ENCODE results near the gene VPS33A.
"Not testable (repeated sequence)": the region's sequence is repeated elsewhere in the genome, so short reads cannot be mapped to it uniquely, and the experiment has no call there.

Gene VPS33A

DNA sequence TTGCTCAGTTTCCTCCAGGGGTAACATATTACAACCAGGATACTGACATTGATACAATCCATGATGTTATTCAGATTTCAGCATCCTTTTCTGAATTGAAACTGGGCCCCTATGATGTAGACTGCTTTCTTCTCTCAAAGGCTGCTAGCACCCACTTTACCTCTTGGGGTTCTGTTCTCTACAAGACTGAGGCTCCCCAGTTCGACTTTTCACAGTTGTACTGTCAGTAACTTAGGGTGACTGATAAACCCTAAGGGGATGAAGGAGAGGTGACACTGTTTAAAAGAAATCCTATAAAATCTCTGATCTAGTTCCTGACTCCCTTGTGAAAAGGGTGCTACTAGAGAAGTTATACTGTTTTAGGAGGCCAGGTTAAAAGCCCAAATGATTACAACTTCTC, 818 bp downstream of the VPS33A start:
- TF ChIP-seq EZH2 (optimal IDR thresholded peaks at IDR 0.05; ENCODE audit: low read depth, low read length) (no peak), EZH2phosphoT487 (IDR thresholded peaks at IDR 0.05; ENCODE audit: low read length) (no peak)
- TF ChIP-seq, protein P1, sequence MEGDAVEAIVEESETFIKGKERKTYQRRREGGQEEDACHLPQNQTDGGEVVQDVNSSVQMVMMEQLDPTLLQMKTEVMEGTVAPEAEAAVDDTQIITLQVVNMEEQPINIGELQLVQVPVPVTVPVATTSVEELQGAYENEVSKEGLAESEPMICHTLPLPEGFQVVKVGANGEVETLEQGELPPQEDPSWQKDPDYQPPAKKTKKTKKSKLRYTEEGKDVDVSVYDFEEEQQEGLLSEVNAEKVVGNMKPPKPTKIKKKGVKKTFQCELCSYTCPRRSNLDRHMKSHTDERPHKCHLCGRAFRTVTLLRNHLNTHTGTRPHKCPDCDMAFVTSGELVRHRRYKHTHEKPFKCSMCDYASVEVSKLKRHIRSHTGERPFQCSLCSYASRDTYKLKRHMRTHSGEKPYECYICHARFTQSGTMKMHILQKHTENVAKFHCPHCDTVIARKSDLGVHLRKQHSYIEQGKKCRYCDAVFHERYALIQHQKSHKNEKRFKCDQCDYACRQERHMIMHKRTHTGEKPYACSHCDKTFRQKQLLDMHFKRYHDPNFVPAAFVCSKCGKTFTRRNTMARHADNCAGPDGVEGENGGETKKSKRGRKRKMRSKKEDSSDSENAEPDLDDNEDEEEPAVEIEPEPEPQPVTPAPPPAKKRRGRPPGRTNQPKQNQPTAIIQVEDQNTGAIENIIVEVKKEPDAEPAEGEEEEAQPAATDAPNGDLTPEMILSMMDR (IDR thresholded peaks at IDR 0.05; ENCODE audit: low read length): no peak
- peak overlapping the region; percentile 85; the same call in 1 of the 2 replicates for H3K9ac ChIP-seq (ENCODE audit: low read length)
- peak overlapping the region; percentile 60; the same call in 1 of the 2 replicates for H3K4me2 ChIP-seq (ENCODE audit: low read depth, low read length)
- no peaks in the 10 kb centered on the region for H4K20me1 ChIP-seq (ENCODE audit: insufficient read depth, low read length)
- no peaks in the 10 kb centered on the region for H3K9me3 ChIP-seq (replicated peaks; ENCODE audit: insufficient read depth, low read length)
- no peak for DNase-seq
- H3F3A ChIP-seq (ENCODE audit: insufficient read depth, low read length): 0 out of 2 replicates have a peak, but pooled peaks cover 4% of the 10 kb centered on the region
- H2AFZ ChIP-seq (ENCODE audit: low read length): peak overlapping the region; percentile 86; the same call in 1 of the 2 replicates
- no peaks in the 10 kb centered on the region for H3K36me3 ChIP-seq (replicated peaks; ENCODE audit: insufficient read depth, low read length)
- no peaks in the 10 kb centered on the region for H3K27me3 ChIP-seq (replicated peaks; ENCODE audit: insufficient read depth, low read length)
- H3K79me2 ChIP-seq (ENCODE audit: low read length): peaks cover 6% of the 10 kb centered on the region; the same call in 1 of the 2 replicates
- H3K4me3 ChIP-seq (ENCODE audit: low read length): peak overlapping the region; percentile 86
- no peaks in the 10 kb centered on the region for H3K4me1 ChIP-seq (ENCODE audit: low read length)
- peak overlapping the region; percentile 83; the same call in 1 of the 2 replicates for H3K27ac ChIP-seq (ENCODE audit: low read length)
- no peaks in the 10 kb centered on the region for H3K9me2 ChIP-seq (replicated peaks; ENCODE audit: insufficient read depth, low read length)

- not testable (repeated sequence) for H3K9ac ChIP-seq (ENCODE audit: low read length); H3K4me3 ChIP-seq (ENCODE audit: low read length); H4K20me1 ChIP-seq (ENCODE audit: insufficient read depth, low read length); H3K4me2 ChIP-seq (ENCODE audit: low read depth, low read length); H3K9me3 ChIP-seq (replicated peaks; ENCODE audit: insufficient read depth, low read length); H3K79me2 ChIP-seq (ENCODE audit: low read length); H3K27ac ChIP-seq (ENCODE audit: low read length); H3K9me2 ChIP-seq (replicated peaks; ENCODE audit: insufficient read depth, low read length); DNase-seq; H3K36me3 ChIP-seq (replicated peaks; ENCODE audit: insufficient read depth, low read length); H2AFZ ChIP-seq (ENCODE audit: low read length); H3K27me3 ChIP-seq (replicated peaks; ENCODE audit: insufficient read depth, low read length); H3K4me1 ChIP-seq (ENCODE audit: low read length); H3F3A ChIP-seq (ENCODE audit: insufficient read depth, low read length)
These were observed 5.6 kb downstream of the VPS33A start for GRCh38 chr12:122260735-122261134.

DNA sequence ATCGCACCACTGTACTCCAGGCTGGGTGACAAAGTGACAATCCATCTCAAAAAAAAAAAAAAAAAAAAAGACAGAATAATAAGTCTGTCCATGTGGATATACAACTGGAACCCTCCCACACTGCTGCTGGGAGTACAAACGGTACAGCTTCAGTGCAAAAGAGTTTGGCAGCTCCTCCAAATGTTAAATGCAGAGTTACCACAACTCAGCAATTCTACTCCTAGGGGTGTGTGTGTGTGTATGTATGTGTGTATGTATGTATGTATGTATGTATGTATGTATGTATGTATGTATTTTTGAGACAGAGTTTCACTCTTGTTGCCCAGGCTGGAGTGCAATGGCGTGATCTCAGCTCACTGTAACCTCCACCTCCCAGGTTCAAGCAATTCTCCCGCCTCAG, 7.4 kb downstream of the VPS33A start:
- not testable (repeated sequence) for DNase-seq; H3K4me1 ChIP-seq (ENCODE audit: low read length); H3K79me2 ChIP-seq (ENCODE audit: low read length); H3K36me3 ChIP-seq (replicated peaks; ENCODE audit: insufficient read depth, low read length); H3K4me2 ChIP-seq (ENCODE audit: low read depth, low read length); H3K9me3 ChIP-seq (replicated peaks; ENCODE audit: insufficient read depth, low read length); H3K9ac ChIP-seq (ENCODE audit: low read length); H3K9me2 ChIP-seq (replicated peaks; ENCODE audit: insufficient read depth, low read length); H4K20me1 ChIP-seq (ENCODE audit: insufficient read depth, low read length); H3K4me3 ChIP-seq (ENCODE audit: low read length); H2AFZ ChIP-seq (ENCODE audit: low read length); H3K27me3 ChIP-seq (replicated peaks; ENCODE audit: insufficient read depth, low read length); H3K27ac ChIP-seq (ENCODE audit: low read length); H3F3A ChIP-seq (ENCODE audit: insufficient read depth, low read length)

GRCh38 chr12:122258462-122258861, 7.8 kb downstream of the VPS33A start:
- not testable (repeated sequence) for H3K27me3 ChIP-seq (replicated peaks; ENCODE audit: insufficient read depth, low read length); H3K9me3 ChIP-seq (replicated peaks; ENCODE audit: insufficient read depth, low read length); H4K20me1 ChIP-seq (ENCODE audit: insufficient read depth, low read length); H3F3A ChIP-seq (ENCODE audit: insufficient read depth, low read length); H2AFZ ChIP-seq (ENCODE audit: low read length); H3K79me2 ChIP-seq (ENCODE audit: low read length); H3K36me3 ChIP-seq (replicated peaks; ENCODE audit: insufficient read depth, low read length); H3K9ac ChIP-seq (ENCODE audit: low read length); H3K9me2 ChIP-seq (replicated peaks; ENCODE audit: insufficient read depth, low read length); H3K4me1 ChIP-seq (ENCODE audit: low read length); H3K27ac ChIP-seq (ENCODE audit: low read length); H3K4me2 ChIP-seq (ENCODE audit: low read depth, low read length); DNase-seq; H3K4me3 ChIP-seq (ENCODE audit: low read length)

DNA sequence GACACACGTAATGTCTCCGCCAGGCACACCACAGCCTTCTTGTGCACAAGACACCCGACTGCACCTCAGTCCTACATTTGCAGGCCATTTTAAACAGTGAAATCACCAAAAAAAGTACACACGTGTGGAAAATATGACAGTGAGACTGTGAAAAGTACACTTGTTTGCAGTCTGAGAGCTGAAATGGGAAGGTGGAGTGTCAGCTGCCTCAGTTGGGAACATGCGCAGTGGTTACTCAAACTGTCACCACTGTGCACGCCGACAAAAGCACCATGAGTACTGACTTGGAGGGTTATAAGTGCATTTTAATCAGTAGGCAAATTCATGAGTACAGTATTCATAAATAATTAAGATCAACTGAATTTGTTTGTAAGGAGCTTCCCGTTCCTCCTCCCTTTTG, 15.8 kb downstream of the VPS33A start:
- DNase-seq: no peak
- Histone ChIP-seq H3K27me3 (replicated peaks; ENCODE audit: insufficient read depth, low read length) (no peaks in the 10 kb centered on the region), H3K4me3 (ENCODE audit: low read length) (no peak overlapping the region), H3K4me2 (ENCODE audit: low read depth, low read length) (no peak overlapping the region), H3K36me3 (replicated peaks; ENCODE audit: insufficient read depth, low read length) (no peaks in the 10 kb centered on the region), H2AFZ (ENCODE audit: low read length) (no peak overlapping the region), H3F3A (ENCODE audit: insufficient read depth, low read length) (no peaks in the 10 kb centered on the region), H3K4me1 (ENCODE audit: low read length) (no peaks in the 10 kb centered on the region), H3K27ac (ENCODE audit: low read length) (no peak overlapping the region), H3K9me2 (replicated peaks; ENCODE audit: insufficient read depth, low read length) (no peaks in the 10 kb centered on the region), H3K9me3 (replicated peaks; ENCODE audit: insufficient read depth, low read length) (no peaks in the 10 kb centered on the region), H3K9ac (ENCODE audit: low read length) (no peak overlapping the region), H4K20me1 (ENCODE audit: insufficient read depth, low read length) (no peaks in the 10 kb centered on the region), H3K79me2 (ENCODE audit: low read length) (no peaks in the 10 kb centered on the region)
- no peak for TF ChIP-seq EZH2phosphoT487 (IDR thresholded peaks at IDR 0.05; ENCODE audit: low read length)
- TF ChIP-seq EZH2 (optimal IDR thresholded peaks at IDR 0.05; ENCODE audit: low read depth, low read length): no peak
- TF ChIP-seq, protein P1 (IDR thresholded peaks at IDR 0.05; ENCODE audit: low read length): no peak
